Peyer's patch (tissue), 4 donors: ENCODE results near the gene GORASP1. TPM values are rescaled to one million over a fixed set of nuclear protein-coding genes. Genes with fewer than 3 reads are reported as not detected.

Source experiments
- DNase-seq, 3 donors: peaks; one replicate each; pipeline ENCODE4 v3.0.0-alpha.2; 2017 to 2019
- H3K27ac ChIP-seq, 4 donors: fragments of 200-600 bp; sonication (generic); one replicate each; pipeline ENCODE4 v1.5.1; 2016 to 2019
- H3K27me3 ChIP-seq, 2 donors: fragments of 200-600 bp; sonication (generic); one replicate each; pipeline ENCODE4 v1.5.1; 2019
- H3K36me3 ChIP-seq, 3 donors: fragments of 200-600 bp; sonication (generic); one replicate each; pipeline ENCODE4 v1.5.1; 2016 to 2019
- H3K4me1 ChIP-seq, 4 donors: fragments of 200-600 bp; sonication (generic); one replicate each; pipeline ENCODE4 v1.5.1; 2016 to 2019
- H3K4me3 ChIP-seq, 4 donors: fragments of 200-600 bp; sonication (generic); 1 replicate in 3 of 4; 2 replicates in 1 of 4; pipeline ENCODE4 v1.5.1; 2016 to 2019; ENCODE audit warnings: mild to moderate bottlenecking in 1 of 4
- H3K9me3 ChIP-seq, 4 donors: fragments of 200-600 bp; sonication (generic); one replicate each; pipeline ENCODE4 v1.5.1; 2016 to 2019; ENCODE audit warnings: mild to moderate bottlenecking in 1 of 4
- CTCF ChIP-seq, 6 experiments: fragments of 450-650 bp in 4 of 6; fragments of 200-600 bp in 2 of 6; sonication (generic) in 1 of 6; IDR thresholded peaks; one replicate each; pipeline ENCODE4 v1.5.1; 2017 to 2019; ENCODE audit warnings: antibody characterized with exemption in 6 of 6, mild to moderate bottlenecking in 3 of 6, moderate library complexity in 1 of 6
- POLR2A ChIP-seq, 2 donors: fragments of 450-650 bp; IDR thresholded peaks; one replicate each; pipeline ENCODE4 v1.5.1; 2017; ENCODE audit warnings: antibody characterized with exemption in 2 of 2, mild to moderate bottlenecking in 2 of 2, moderate library complexity in 2 of 2
- total RNA-seq, 4 donors: library from RNA; depleted of rRNA; stranded (reverse); fragments of >200 nt; gene quantifications; one replicate each; pipeline ENCODE4 v1.1.0, GENCODE V29; 2016

GORASP1 gene
- total RNA-seq, 4 donors from 2014 or later, result 85.8 to 145 (median 128) TPM

GRCh38 chr3:39106851-39107387, 508 bp downstream of the GORASP1 start:
- peak overlapping the region; percentile 91 to 97 (median 96) for H3K27ac ChIP-seq
- peak; percentile 19 to 82 (median 71) for DNase-seq
- H3K4me1 ChIP-seq, result peaks cover 2 to 35% (median 10%) of the 10 kb centered on the region in 4 donors
- H3K36me3 ChIP-seq, result no peaks in the 10 kb centered on the region
- no peaks in the 10 kb centered on the region for H3K9me3 ChIP-seq
- no peaks in the 10 kb centered on the region for H3K27me3 ChIP-seq
- no peak for TF ChIP-seq CTCF (IDR thresholded peaks at IDR 0.05)
- no peak for TF ChIP-seq POLR2A (IDR thresholded peaks at IDR 0.05)
- H3K4me3 ChIP-seq, result peak overlapping the region; percentile 81 to 98 (median 88)

- DNase-seq, result peak in 1 of 3 donors; percentile 15
- no peaks in the 10 kb centered on the region for H3K9me3 ChIP-seq
- H3K27ac ChIP-seq, result peak overlapping the region; percentile 91 to 97 (median 96)
- no peaks in the 10 kb centered on the region for H3K36me3 ChIP-seq
- TF ChIP-seq POLR2A (IDR thresholded peaks at IDR 0.05) (no peak), CTCF (IDR thresholded peaks at IDR 0.05) (no peak)
- no peaks in the 10 kb centered on the region for H3K27me3 ChIP-seq
- H3K4me3 ChIP-seq, result peak overlapping the region; percentile 81 to 98 (median 88)
- peaks cover 2 to 37% (median 10%) of the 10 kb centered on the region in 4 donors for H3K4me1 ChIP-seq
These were observed 1.1 kb downstream of the GORASP1 start for GRCh38 chr3:39106281-39106811.

GRCh38 chr3:39105687-39106063, 1.8 kb downstream of the GORASP1 start:
- TF ChIP-seq CTCF (IDR thresholded peaks at IDR 0.05) (no peak), POLR2A (IDR thresholded peaks at IDR 0.05) (no peak)
- DNase-seq, result peak in 1 of 3 donors; percentile 14
- Histone ChIP-seq H3K36me3 (peaks cover 0 to 4% (median 0%) of the 10 kb centered on the region in 3 donors), H3K27ac (no peak overlapping the region), H3K27me3 (no peaks in the 10 kb centered on the region), H3K4me3 (no peak overlapping the region), H3K4me1 (peaks cover 2 to 38% (median 10%) of the 10 kb centered on the region in 4 donors), H3K9me3 (no peaks in the 10 kb centered on the region)

GRCh38 chr3:39104961-39105686, 2.3 kb downstream of the GORASP1 start:
- Histone ChIP-seq H3K36me3 (peaks cover 0 to 9% (median 0%) of the 10 kb centered on the region in 3 donors), H3K27me3 (no peaks in the 10 kb centered on the region), H3K9me3 (no peaks in the 10 kb centered on the region), H3K4me1 (peaks cover 2 to 38% (median 10%) of the 10 kb centered on the region in 4 donors), H3K4me3 (no peak overlapping the region), H3K27ac (no peak overlapping the region)
- peak in 1 of 3 donors; percentile 16 for DNase-seq
- TF ChIP-seq CTCF (IDR thresholded peaks at IDR 0.05), result no peak
- TF ChIP-seq POLR2A (IDR thresholded peaks at IDR 0.05), result no peak

- TF ChIP-seq CTCF (IDR thresholded peaks at IDR 0.05) (no peak), POLR2A (IDR thresholded peaks at IDR 0.05) (no peak)
- no peak for DNase-seq
These were observed 3.5 kb downstream of the GORASP1 start for GRCh38 chr3:39103791-39104552.

More at GRCh38 chr3:39103791-39104552, 3.5 kb downstream of the GORASP1 start:
- Histone ChIP-seq H3K9me3 (no peaks in the 10 kb centered on the region), H3K27ac (peak overlapping the region in 1 of 4 donors; percentile 5), H3K4me1 (peaks cover 2 to 38% (median 9%) of the 10 kb centered on the region in 4 donors), H3K36me3 (peaks cover 0 to 21% (median 0%) of the 10 kb centered on the region in 3 donors), H3K4me3 (no peak overlapping the region), H3K27me3 (no peaks in the 10 kb centered on the region)
